Fibroblast of gingiva (primary cell): Measurements from ENCODE around the gene C4B.
"Not testable (repeated sequence)": the region's sequence is repeated elsewhere in the genome, so short reads cannot be mapped to it uniquely, and the experiment has no call there.

Source experiments
- DNase-seq: peaks from one replicate; pipeline ENCODE4 v3.0.0-alpha.2; 2011; ENCODE audit warnings: low read depth

The C4B gene

DNA sequence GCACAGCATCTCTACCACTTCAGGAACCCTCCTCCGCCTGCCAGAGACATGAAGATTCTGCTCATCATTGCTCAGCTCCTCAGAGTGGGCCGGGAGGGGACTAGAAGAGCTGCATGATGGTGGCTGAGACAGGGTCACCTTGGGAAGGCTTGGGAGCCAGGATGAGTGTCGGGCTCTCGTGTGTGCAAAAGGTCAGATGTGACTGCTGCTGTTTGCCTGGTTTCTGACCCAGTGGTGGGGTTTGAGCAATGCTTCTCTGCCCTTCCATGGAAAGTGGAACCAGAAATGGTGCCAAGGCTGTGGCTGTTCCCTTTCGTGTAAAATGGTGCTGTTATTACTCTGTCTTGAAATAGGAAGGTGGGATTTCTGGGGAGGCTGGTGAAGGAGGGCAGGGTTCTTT lies 33.6 kb upstream of the C4B start:
- not testable (repeated sequence) for DNase-seq

DNA sequence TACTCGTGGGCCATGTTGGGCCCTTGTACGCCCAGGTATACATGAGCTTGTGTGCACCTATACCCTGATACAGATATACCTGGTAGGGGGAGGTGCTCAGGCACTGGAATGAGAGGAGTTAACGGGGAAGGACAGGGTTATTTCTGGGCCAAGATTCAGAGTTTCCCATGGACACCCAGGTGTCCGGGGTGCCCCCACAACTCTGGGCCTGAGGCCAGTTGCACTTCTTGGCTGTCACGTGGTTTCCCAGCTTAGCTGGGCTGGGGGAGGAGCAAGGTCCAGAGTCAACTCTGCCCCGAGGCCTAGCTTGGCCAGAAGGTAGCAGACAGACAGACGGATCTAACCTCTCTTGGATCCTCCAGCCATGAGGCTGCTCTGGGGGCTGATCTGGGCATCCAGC lies 32.9 kb upstream of the C4B start, which contains the start of gene C4A:
Gene C4A (plus strand): TSS at position 314 of the 400 bp plus-strand sequence. CDS start 51 bp downstream, at position 365.
- not testable (repeated sequence) for DNase-seq

DNA sequence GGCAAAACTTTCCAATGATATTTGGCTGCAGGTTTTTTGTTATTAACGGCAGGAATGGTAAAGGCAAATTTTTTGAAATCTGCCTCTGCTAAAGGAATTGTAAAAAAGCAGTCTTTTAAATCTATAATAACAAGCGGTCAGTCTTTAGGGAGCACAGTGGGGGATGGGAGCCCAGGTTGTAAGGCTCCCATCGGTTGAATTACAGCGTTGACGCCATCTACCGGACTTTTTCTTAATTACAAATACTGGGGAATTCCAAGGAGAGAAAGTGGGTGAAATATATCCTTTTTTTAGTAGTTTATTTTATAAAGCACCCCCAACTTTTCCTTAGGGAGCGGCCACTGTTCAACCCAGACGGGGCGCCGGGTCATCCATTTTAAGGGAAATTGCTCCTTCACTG lies 25.2 kb upstream of the C4B start:
- DNase-seq: not testable (repeated sequence)

DNA sequence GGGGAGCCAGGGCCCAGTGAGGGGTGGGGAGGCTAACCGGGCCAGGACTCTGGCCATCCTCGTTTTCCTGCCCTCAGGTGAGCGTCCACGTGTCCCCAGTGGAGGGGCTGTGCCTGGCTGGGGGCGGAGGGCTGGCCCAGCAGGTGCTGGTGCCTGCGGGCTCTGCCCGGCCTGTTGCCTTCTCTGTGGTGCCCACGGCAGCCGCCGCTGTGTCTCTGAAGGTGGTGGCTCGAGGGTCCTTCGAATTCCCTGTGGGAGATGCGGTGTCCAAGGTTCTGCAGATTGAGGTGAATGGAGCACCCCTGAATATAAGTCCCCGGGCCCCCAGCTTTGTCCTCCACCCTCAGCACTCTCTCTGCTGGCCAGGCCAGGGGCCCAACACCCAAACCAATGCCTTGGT lies 20.2 kb upstream of the C4B start:
- not testable (repeated sequence) for DNase-seq

DNA sequence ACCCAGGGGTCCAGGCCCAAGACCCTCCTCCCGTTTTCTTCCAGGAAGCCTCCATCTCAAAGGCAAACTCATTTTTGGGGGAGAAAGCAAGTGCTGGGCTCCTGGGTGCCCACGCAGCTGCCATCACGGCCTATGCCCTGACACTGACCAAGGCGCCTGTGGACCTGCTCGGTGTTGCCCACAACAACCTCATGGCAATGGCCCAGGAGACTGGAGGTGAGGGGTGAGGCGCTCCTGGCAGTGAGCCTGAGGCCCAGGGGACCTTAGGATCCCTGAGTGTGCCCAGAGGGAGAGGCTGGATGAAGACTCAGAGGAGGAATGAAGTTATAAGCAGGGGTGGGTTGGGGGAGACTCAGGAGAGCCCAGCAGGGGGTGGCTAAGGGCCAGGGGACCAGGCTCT lies 18.2 kb upstream of the C4B start:
- not testable (repeated sequence) for DNase-seq

DNA sequence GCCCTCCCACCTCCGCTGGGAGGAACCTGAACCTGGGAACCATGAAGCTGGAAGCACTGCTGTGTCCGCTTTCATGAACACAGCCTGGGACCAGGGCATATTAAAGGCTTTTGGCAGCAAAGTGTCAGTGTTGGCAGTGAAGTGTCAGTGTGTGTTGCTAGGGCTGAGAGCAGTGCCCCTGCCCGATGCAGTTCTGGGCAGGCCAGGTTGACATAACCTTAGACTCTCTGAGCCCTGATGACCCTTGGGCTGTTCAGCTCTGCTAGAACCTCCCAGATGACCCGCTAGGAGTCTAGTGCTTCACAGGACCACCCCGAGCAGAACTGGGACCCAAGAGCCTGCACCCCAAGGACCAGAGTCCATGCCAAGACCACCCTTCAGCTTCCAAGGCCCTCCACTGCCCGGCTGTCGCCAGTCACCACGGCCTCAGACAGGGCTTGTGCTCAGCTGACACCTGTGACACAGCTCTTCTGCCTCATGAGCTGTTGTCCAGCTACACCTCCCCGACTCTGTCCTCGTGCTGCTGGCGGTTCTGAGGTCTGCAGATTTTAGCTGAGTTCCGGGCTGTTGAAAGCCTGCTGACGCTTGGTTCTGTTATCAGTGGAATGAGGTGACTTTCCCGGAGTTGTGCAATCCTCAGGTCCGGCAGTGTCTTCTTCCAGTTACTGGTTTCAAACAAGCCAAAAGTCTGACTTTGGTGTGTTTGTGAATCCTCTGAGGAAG lies 11.9 kb upstream of the C4B start:
- DNase-seq: not testable (repeated sequence)

DNA sequence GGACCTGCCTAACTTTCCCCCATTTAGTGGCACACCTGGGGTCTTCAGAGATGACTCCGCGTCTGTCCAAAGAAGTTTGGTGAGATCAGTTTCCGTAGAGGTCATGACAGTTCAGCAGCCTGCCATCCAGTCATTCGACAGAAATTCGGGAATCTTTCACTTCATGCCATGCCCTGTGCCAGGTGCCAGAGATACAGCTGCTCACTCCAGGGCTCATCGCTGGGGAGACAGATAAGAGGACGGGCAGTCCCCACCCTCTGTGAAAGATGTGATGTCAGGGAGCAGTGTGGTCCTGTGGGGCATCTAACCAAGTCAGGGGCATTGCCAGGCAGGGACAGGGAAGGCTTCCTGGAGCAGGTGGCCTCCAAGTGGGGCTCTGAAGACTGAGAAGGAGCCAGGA lies 11.3 kb upstream of the C4B start:
- DNase-seq: not testable (repeated sequence)

DNA sequence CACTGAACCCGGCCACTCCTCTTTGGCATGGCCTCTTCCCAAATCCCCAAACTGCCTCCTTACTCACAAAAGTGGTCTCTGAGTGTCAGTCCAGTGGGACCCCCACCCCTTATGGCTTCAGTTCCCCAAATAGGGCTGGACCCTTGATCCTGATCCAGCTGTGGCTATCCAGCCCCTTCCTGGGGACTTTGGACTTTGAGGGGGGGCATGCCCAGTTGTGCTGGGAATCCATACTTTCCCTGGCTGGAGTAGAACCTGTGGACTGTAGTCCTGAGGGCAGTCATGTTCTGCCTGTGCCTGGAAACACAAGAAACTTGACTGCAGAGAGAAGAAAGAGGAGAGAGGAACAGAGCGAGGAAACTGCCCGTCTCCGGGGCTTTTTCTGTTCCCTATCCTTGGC lies 10.2 kb upstream of the C4B start:
- not testable (repeated sequence) for DNase-seq

DNA sequence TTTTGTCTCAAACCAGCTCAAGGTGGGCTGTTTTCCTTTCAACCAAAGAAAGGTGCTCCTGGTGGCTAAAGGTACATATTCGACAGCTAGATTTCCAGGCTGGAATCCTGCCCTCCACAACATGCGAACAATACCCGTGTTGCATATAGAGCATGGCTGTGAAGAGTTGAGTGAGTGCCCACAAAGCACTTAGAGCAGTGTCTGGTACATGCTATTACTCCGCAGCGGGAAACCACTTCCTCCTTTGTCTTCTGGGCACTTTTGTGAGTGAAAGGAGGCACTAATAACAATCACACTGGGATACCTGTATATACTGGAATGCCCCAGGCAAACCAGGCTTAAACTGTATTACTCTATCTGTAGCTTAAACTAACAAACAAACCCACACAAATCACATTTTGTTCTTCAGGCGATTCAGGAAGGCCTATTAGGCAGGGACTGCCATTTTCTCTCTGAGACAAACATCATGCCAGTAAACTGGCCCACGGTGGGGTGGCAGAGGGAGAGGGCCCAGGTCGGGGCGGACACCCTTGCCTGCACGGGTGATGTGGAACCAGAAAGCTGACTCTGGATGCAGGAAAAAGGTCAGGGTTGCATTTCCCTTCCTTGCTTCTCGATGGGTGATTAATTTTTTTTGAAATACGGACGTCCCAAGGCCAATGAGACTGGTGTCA lies 9.6 kb upstream of the C4B start:
- DNase-seq: not testable (repeated sequence)

DNA sequence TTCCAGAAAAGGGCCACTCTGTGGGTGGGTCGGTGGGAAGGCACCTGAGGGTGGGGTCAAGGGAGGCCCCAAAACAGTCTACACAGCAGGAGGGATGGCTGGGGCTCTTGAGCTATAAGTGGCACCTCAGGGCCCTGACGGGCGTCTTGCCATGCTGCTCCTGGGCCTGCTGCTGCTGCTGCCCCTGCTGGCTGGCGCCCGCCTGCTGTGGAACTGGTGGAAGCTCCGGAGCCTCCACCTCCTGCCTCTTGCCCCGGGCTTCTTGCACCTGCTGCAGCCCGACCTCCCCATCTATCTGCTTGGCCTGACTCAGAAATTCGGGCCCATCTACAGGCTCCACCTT lies 9.1 kb upstream of the C4B start:
- DNase-seq: not testable (repeated sequence)

DNA sequence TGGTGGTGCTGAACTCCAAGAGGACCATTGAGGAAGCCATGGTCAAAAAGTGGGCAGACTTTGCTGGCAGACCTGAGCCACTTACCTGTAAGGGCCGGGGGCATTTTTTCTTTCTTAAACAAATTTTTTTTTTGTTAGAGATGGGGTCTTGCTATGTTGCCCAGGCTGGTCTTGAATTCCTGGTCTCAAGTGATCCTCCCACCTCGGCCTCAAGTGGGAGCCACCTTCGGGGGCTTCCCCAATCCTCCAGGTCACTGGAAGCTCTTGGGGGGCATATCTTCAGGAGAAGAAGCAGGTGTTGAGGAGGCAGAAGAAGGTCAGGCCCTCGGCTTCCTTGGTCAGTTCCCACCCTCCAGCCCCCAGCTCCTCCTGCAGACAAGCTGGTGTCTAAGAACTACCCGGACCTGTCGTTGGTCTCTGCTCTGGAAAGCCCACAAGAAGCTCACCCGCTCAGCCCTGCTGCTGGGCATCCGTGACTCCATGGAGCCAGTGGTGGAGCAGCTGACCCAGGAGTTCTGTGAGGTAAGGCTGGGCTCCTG lies 8.5 kb upstream of the C4B start:
- not testable (repeated sequence) for DNase-seq

DNA sequence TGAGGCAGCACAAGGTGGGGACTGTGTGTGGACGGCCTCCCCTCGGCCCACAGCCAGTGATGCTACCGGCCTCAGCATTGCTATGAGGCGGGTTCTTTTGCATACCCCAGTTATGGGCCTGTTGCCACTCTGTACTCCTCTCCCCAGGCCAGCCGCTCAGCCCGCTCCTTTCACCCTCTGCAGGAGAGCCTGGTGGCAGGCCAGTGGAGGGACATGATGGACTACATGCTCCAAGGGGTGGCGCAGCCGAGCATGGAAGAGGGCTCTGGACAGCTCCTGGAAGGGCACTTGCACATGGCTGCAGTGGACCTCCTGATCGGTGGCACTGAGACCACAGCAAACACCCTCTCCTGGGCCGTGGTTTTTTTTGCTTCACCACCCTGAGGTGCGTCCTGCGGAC lies 7.5 kb upstream of the C4B start:
- not testable (repeated sequence) for DNase-seq

DNA sequence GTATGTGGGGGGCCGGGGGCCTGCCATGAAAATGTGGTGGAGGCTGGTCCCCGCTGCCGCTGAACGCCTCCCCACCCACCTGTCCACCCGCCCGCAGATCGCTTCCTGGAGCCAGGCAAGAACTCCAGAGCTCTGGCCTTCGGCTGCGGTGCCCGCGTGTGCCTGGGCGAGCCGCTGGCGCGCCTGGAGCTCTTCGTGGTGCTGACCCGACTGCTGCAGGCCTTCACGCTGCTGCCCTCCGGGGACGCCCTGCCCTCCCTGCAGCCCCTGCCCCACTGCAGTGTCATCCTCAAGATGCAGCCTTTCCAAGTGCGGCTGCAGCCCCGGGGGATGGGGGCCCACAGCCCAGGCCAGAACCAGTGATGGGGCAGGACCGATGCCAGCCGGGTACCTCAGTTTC lies 6.6 kb upstream of the C4B start:
- DNase-seq: not testable (repeated sequence)

DNA sequence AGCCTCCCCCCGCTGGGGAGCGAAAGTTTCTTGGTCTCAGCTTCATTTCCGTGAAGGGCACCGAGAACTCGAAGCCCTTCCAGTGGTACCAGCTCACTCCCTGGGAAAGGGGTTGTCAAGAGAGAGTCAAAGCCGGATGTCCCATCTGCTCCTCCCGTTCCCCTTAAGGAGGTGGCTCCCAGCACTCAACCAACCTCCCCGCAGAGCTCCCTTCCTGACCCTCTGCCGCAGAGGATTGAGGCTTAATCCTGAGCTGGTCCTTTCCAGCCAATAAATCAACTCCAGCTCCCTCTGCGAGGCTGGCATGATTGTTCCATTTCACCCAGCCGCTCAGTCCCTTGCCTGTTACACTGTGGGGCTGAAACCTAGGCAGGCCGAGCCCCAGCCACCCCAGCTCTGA lies 6.0 kb upstream of the C4B start:
- DNase-seq: not testable (repeated sequence)

DNA sequence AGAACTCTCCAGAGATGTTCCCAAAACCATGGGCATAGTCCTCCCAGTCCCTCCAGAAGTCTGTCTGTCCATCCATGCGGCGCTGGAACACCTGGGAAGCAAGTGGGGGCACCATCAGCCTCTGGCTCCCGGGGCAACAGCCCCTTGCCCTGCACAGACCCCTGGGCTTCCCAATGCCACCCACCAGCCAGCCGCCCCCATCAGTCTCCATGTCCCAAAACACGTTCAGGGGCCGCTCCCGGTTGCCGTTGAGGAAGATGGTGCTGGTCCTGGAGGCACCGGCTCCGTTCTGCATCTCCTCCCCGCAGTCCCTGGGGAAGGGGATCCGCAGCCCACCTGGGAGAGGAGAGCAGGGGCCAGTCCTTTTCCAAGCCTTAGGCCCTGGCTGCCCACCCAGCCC lies 5.1 kb upstream of the C4B start:
- not testable (repeated sequence) for DNase-seq

DNA sequence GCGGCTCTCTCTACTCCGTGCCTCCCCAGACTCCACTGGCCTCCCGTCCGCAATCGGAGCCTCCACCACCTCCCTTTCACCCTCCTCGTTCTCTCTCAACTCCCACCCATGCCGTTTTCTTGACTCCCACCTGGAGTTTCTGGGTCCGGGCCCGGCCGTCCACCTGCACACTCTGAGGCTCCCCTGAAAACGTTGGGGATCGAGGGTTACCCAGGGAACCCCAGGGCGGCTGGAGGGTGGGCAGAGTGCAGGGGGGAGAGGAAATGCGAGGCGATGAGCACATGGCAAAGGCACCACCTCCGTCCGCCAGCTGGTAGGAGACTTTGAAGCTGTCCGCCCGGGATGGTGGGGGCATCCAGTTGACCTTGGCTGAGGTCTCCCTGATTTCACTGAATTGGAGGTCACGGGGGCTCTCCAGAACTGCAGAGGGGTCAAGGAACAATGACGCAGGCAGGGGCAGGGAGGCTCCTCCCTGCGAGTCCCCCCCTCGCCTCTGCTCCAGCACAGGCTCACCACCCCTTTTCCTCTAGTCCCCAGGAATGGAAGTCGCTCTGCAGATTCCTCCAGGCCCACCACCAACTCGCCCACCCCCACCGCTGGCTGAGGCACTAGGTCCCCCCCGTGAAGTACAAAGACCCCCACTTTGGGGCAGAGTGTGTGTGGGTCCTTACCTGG lies 3.6 kb upstream of the C4B start:
- DNase-seq: not testable (repeated sequence)

DNA sequence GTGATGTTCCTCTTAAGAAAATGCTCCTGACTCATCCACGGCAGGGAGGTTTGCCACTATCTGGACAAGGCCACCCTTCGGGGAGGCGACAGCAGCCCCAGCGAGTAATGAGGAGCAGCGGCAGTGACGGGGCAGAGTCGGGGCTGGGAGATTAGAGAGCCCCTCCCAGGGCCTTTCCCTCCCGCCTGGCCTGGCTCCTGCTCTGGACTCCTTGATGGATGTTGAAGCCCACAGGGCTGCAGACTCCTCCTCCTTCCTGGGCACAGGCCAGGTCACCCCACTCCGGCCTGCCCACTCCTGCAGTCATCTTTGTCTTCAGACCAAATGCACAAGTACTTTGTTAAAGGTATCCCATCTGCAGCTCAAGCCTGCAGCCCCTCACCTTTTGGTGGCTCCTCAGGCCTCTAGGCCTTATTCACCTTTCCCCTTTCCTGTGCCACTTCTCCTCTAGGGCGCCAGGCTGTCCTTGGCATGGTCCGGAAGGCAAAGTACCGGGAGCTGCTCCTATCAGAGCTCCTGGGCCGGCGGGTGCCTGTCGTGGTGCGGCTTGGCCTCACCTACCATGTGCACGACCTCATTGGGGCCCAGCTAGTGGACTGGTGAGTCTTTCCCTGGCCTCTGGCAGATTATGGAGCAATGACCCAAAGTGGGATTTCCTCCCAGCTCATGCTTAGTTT lies 1.5 kb upstream of the C4B start:
- not testable (repeated sequence) for DNase-seq

DNA sequence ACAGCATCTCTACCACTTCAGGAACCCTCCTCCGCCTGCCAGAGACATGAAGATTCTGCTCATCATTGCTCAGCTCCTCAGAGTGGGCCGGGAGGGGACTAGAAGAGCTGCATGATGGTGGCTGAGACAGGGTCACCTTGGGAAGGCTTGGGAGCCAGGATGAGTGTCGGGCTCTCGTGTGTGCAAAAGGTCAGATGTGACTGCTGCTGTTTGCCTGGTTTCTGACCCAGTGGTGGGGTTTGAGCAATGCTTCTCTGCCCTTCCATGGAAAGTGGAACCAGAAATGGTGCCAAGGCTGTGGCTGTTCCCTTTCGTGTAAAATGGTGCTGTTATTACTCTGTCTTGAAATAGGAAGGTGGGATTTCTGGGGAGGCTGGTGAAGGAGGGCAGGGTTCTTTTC lies 857 bp upstream of the C4B start:
- DNase-seq: not testable (repeated sequence)

DNA sequence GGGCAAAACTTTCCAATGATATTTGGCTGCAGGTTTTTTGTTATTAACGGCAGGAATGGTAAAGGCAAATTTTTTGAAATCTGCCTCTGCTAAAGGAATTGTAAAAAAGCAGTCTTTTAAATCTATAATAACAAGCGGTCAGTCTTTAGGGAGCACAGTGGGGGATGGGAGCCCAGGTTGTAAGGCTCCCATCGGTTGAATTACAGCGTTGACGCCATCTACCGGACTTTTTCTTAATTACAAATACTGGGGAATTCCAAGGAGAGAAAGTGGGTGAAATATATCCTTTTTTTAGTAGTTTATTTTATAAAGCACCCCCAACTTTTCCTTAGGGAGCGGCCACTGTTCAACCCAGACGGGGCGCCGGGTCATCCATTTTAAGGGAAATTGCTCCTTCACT lies 7.5 kb downstream of the C4B start:
- not testable (repeated sequence) for DNase-seq

DNA sequence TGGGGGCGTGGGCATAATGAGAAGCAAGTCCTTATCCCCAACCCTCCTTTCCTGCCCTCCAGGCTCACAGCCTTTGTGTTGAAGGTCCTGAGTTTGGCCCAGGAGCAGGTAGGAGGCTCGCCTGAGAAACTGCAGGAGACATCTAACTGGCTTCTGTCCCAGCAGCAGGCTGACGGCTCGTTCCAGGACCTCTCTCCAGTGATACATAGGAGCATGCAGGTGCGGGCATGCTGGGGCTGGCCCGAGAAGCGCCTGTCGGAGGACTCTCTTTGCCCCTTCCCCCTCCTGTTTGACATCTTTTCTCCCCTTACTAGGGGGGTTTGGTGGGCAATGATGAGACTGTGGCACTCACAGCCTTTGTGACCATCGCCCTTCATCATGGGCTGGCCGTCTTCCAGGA lies 14.0 kb downstream of the C4B start:
- not testable (repeated sequence) for DNase-seq

DNA sequence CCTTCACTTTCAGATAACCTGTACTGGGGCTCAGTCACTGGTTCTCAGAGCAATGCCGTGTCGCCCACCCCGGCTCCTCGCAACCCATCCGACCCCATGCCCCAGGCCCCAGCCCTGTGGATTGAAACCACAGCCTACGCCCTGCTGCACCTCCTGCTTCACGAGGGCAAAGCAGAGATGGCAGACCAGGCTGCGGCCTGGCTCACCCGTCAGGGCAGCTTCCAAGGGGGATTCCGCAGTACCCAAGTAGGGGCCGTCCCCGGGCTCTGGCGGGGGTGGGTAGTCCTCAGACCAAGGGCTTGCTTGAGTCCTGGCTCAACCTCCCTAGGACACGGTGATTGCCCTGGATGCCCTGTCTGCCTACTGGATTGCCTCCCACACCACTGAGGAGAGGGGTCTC lies 15.0 kb downstream of the C4B start:
- DNase-seq: not testable (repeated sequence)
